ENCODE data around the gene ADRA1B.

DNA sequence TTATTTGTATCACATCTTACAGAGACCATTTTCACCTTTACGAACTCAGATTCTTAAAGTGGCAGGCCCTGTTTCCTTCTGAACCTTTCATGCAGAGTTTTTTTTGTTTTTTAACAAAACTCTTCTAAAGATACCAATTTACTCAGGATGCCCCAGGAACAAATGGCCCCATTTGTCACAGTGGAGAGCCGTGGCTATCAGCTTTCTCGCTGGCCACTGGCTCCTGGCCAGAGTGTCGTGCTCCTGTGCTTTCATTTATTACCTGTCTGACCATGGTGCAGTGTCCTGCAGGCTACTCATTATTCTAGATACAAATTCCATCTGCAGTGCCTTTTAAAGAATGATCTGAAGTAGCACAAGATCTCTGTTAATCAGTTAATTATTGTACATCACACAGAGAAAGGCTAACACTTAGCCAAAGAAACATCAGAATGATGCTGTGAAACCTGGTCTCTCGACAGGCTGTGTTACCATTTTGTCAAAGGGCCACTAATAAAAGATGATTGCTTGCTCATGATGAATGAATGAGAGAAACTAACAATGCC is 27.8 kb downstream of the ADRA1B start:
- TF ChIP-seq EZH2 (IDR thresholded peaks at IDR 0.05; ENCODE audit: low read length, unreplicated experiment) (no peak), CTCF (conservative IDR thresholded peaks at IDR 0.05; ENCODE audit: low read depth, low read length) (no peak)
